GM18907 (cell line): ENCODE data around the gene RFC5.
"Not testable (repeated sequence)": the region's sequence is repeated elsewhere in the genome, so short reads cannot be mapped to it uniquely, and the experiment has no call there.

Experiments used
- ATAC-seq: cut with Tn5 transposase; IDR thresholded peaks from one replicate; pipeline ENCODE4 v1.9.1; 2021; ENCODE audit warnings: mild to moderate bottlenecking, moderate library complexity; ENCODE audit not compliant: unreplicated experiment

The RFC5 gene

GRCh38 chr12:118015306-118015705 is 1.2 kb upstream of the RFC5 start:
- no peak for ATAC-seq

- ATAC-seq = no peak
Observed at GRCh38 chr12:118015944-118016343, 559 bp upstream of the RFC5 start.

GRCh38 chr12:118017926-118018325 is 1.4 kb downstream of the RFC5 start:
- no peak for ATAC-seq

- no peak for ATAC-seq
Observed at GRCh38 chr12:118020036-118020435, 3.5 kb downstream of the RFC5 start.

- not testable (repeated sequence) for ATAC-seq
Observed at GRCh38 chr12:118022097-118022727, 5.7 kb downstream of the RFC5 start.

- no peak for ATAC-seq
Observed at GRCh38 chr12:118022728-118023109, 6.2 kb downstream of the RFC5 start.

- no peak for ATAC-seq
Observed at GRCh38 chr12:118023301-118023860, 6.9 kb downstream of the RFC5 start.

GRCh38 chr12:118025168-118025567 is 8.7 kb downstream of the RFC5 start:
- no peak for ATAC-seq

GRCh38 chr12:118029166-118029565 is 12.7 kb downstream of the RFC5 start:
- ATAC-seq = no peak

GRCh38 chr12:118032188-118032587 is 15.7 kb downstream of the RFC5 start:
- no peak for ATAC-seq

GRCh38 chr12:118033323-118033722 is 16.8 kb downstream of the RFC5 start:
- no peak for ATAC-seq

- ATAC-seq = no peak
Observed at GRCh38 chr12:118033902-118034301, 17.4 kb downstream of the RFC5 start.

GRCh38 chr12:118034429-118035189 is 18.1 kb downstream of the RFC5 start:
- ATAC-seq = no peak

- peak; percentile 76 for ATAC-seq
Observed at GRCh38 chr12:118035190-118036041, 18.9 kb downstream of the RFC5 start.

- no peak for ATAC-seq
Observed at GRCh38 chr12:118036672-118037411, 20.3 kb downstream of the RFC5 start.

- no peak for ATAC-seq
Observed at GRCh38 chr12:118038137-118038536, 21.6 kb downstream of the RFC5 start.

- ATAC-seq = no peak
Observed at GRCh38 chr12:118042091-118042490, 25.6 kb downstream of the RFC5 start.

- ATAC-seq = no peak
Observed at GRCh38 chr12:118044075-118044474, 27.6 kb downstream of the RFC5 start.

- no peak for ATAC-seq
Observed at GRCh38 chr12:118044577-118044976, 28.1 kb downstream of the RFC5 start.

- no peak for ATAC-seq
Observed at GRCh38 chr12:118046430-118046829, 29.9 kb downstream of the RFC5 start.
